Endodermal cell (in vitro differentiated cells): ENCODE measurements around the gene HSBP1L1. TPM values are rescaled to one million over a fixed set of nuclear protein-coding genes. Genes with fewer than 3 reads are reported as not detected.
"Not testable (repeated sequence)": the region's sequence is repeated elsewhere in the genome, so short reads cannot be mapped to it uniquely, and the experiment has no call there.

Experiments used
- DNase-seq: peaks from one replicate; pipeline ENCODE4 v3.0.0-alpha.2; 2017
- H3K27ac ChIP-seq: 2 replicates; pipeline ENCODE4 v1.5.1; 2013; ENCODE audit warnings: mild to moderate bottlenecking, low read depth, low read length, moderate library complexity
- H3K27me3 ChIP-seq: 2 replicates; pipeline ENCODE4 v1.6.1; 2013; ENCODE audit warnings: mild to moderate bottlenecking, low read length, moderate library complexity; ENCODE audit not compliant: insufficient read depth, control insufficient read depth, poor library complexity, severe bottlenecking
- H3K36me3 ChIP-seq: 2 replicates; pipeline ENCODE4 v1.7.0; 2013; ENCODE audit warnings: mild to moderate bottlenecking, low read length, moderate library complexity; ENCODE audit not compliant: control insufficient read depth, insufficient read depth
- H3K4me1 ChIP-seq: one replicate; pipeline ENCODE4 v1.7.0; 2013; ENCODE audit warnings: low read length; ENCODE audit not compliant: control insufficient read depth, insufficient read depth
- H3K4me3 ChIP-seq: 2 replicates; pipeline ENCODE4 v1.5.1; 2013; ENCODE audit warnings: mild to moderate bottlenecking, low read length, moderate library complexity
- H3K9ac ChIP-seq: 2 replicates; pipeline ENCODE4 v1.6.1; 2013; ENCODE audit warnings: mild to moderate bottlenecking, low read length, moderate library complexity; ENCODE audit not compliant: poor library complexity, severe bottlenecking; ENCODE audit errors: extremely low read depth
- H3K9me3 ChIP-seq: 2 replicates; pipeline ENCODE4 v1.6.1; 2013; ENCODE audit warnings: mild to moderate bottlenecking, low read length, moderate library complexity; ENCODE audit not compliant: control insufficient read depth
- H3K27ac Mint-ChIP-seq: 2 replicates; pipeline ENCODE4 v1.8.0; 2020; ENCODE audit warnings: mixed read lengths
- H3K27me3 Mint-ChIP-seq: 2 replicates; pipeline ENCODE4 v1.8.0; 2021; ENCODE audit warnings: mild to moderate bottlenecking, mixed read lengths; ENCODE audit not compliant: insufficient read depth
- H3K36me3 Mint-ChIP-seq: 2 replicates; pipeline ENCODE4 v1.8.0; 2020; ENCODE audit warnings: low read depth, mixed read lengths
- H3K4me1 Mint-ChIP-seq: 2 replicates; pipeline ENCODE4 v1.8.0; 2020; ENCODE audit warnings: mixed read lengths
- H3K4me3 Mint-ChIP-seq: 2 replicates; pipeline ENCODE4 v1.8.0; 2020; ENCODE audit warnings: mild to moderate bottlenecking, moderate library complexity, mixed read lengths
- H3K9me3 Mint-ChIP-seq: 2 replicates; pipeline ENCODE4 v1.8.0; 2020; ENCODE audit warnings: mild to moderate bottlenecking, mixed read lengths
- CTCF ChIP-seq: fragments of 200-600 bp; sonication (generic); conservative IDR thresholded peaks from 2 replicates; pipeline ENCODE4 v1.5.0; 2021; ENCODE audit warnings: antibody characterized with exemption, mild to moderate bottlenecking
- WGBS, 2 experiments: methylation state at CpG; one replicate each; pipeline versions ENCODE4 v1.1.5 to v1.1.7; 2013; ENCODE audit warnings: missing lambda C conversion rate in 2 of 2, mixed read lengths in 1 of 2; ENCODE audit not compliant: insufficient coverage in 1 of 2, insufficient read length in 1 of 2; 5-methylcytosine and 5-hydroxymethylcytosine counted together
- total RNA-seq, 2 donors: library from RNA; stranded (reverse); fragmentation: NEBNext Ultra II Directional in 1 of 2; extraction: Animal tissue kit (Norgen Biotek cat#: 25700) in 1 of 2; gene quantifications; 2 replicates in 1 of 2; 3 replicates in 1 of 2; pipeline ENCODE4 v1.2.1, GENCODE V29; 2021

The HSBP1L1 gene
- total RNA-seq, 2 donors from 2014 or later: 2.6 to 2.7 TPM

DNA sequence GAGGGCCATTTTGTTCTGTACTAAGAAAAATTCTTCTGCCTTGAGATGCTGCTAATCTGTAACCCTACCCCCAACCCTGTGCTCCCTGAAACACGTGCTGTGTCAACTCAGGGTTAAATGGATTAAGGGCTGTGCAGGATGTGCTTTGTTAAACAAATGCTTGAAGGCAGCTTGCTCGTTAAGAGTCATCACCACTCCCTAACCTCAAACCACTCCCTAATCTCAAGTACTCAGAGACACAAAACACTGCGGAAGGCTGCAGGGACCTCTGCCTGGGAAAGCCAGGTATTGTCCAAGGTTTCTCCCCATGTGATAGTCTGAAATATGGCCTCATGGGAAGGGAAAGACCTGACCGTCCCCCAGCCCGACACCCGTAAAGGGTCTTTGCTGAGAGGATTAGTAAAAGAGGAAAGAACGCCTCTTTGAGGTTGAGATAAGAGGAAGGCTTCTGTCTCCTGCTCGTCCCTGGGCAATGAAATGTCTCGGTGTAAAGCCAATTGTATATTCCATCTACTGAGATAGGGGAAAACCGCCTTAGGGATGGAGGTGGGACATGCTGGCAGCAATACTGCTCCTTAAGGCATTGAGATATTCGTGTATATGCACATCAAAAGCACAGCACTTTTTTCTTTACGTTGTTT, 4.2 kb upstream of the HSBP1L1 start:
- peak overlapping the region; percentile 60 for H3K4me3 ChIP-seq
- Mint-ChIP-seq H3K27ac (peak overlapping the region; percentile 90), H3K27me3 (peaks cover 85% of the 10 kb centered on the region), H3K4me1 (peaks cover 18% of the 10 kb centered on the region), H3K4me3 (peak overlapping the region; percentile 26)
- DNase-seq: peak; percentile 74
- TF ChIP-seq CTCF: peak; percentile 19
- not testable (repeated sequence) for H3K27me3 ChIP-seq, H3K9me3 Mint-ChIP-seq, H3K36me3 Mint-ChIP-seq, H3K36me3 ChIP-seq, H3K9ac ChIP-seq, H3K4me1 ChIP-seq, H3K9me3 ChIP-seq, H3K27ac ChIP-seq
- WGBS, 2 experiments: 8 to 10% methylated on average over 8 to 11 of the region's 12 CpGs

DNA sequence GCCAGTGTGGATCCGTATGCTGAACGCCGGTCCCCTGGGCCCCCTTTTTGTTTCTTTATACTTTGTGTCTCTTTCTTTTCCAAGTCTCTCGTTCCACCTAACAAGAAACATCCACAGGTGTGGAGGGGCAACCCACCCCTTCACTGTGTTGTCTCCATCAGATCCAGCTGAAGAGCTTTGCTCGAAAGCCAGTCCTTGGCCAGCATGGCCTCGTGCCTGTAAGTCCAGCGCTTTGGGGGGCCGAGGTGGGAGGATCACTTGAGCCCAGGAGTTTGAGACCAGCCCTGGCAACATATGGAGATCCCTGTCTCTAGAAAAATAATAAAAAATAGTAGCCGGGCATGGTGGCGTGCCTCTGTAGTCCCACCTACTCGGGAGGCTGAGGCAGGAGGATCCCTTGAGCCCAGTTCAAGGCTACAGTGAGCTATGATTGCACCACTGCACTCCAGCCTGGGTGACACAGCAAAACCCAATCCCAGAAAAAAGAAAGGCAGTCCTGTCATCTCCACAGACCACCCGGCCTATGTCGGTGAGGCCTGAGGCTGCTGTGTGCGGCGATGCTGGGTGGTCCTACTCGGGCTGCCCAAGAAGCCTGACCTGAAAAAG, 3.4 kb upstream of the HSBP1L1 start:
- Mint-ChIP-seq H3K4me1 (peaks cover 18% of the 10 kb centered on the region), H3K36me3 (no peaks in the 10 kb centered on the region), H3K27me3 (peaks cover 81% of the 10 kb centered on the region), H3K27ac (no peak overlapping the region), H3K9me3 (peaks cover 2% of the 10 kb centered on the region), H3K4me3 (peak overlapping the region; percentile 26)
- H3K9me3 ChIP-seq: no peaks in the 10 kb centered on the region
- no peak for TF ChIP-seq CTCF
- H3K4me3 ChIP-seq: no peak overlapping the region
- H3K4me1 ChIP-seq: peaks cover 10% of the 10 kb centered on the region
- H3K9ac ChIP-seq: no peak overlapping the region
- peaks cover 7% of the 10 kb centered on the region for H3K27me3 ChIP-seq
- no peak overlapping the region for H3K27ac ChIP-seq
- 86 to 89% methylated on average over 10 to 16 of the region's 16 CpGs for WGBS, 2 experiments
- H3K36me3 ChIP-seq: no peaks in the 10 kb centered on the region
- no peak for DNase-seq

GRCh38 chr18:79961527-79962291, 2.7 kb upstream of the HSBP1L1 start:
- no peak overlapping the region for H3K27ac Mint-ChIP-seq
- Histone ChIP-seq H3K9ac (no peak overlapping the region), H3K4me3 (no peak overlapping the region), H3K27me3 (peaks cover 7% of the 10 kb centered on the region), H3K36me3 (no peaks in the 10 kb centered on the region), H3K27ac (no peak overlapping the region), H3K9me3 (no peaks in the 10 kb centered on the region), H3K4me1 (peaks cover 10% of the 10 kb centered on the region)
- peaks cover 18% of the 10 kb centered on the region for H3K4me1 Mint-ChIP-seq
- peak; percentile 52 for DNase-seq
- peaks cover 2% of the 10 kb centered on the region for H3K9me3 Mint-ChIP-seq
- H3K36me3 Mint-ChIP-seq: no peaks in the 10 kb centered on the region
- WGBS, 2 experiments: 81 to 82% methylated on average over 23 to 29 of the region's 29 CpGs
- peaks cover 74% of the 10 kb centered on the region for H3K27me3 Mint-ChIP-seq
- no peak overlapping the region for H3K4me3 Mint-ChIP-seq
- no peak for TF ChIP-seq CTCF
